HG03097 (cell line): ENCODE data around the gene USP3.

Experiments used
- ATAC-seq: cut with Tn5 transposase; IDR thresholded peaks from one replicate; pipeline ENCODE4 v1.9.1; 2021; ENCODE audit not compliant: unreplicated experiment, low FRiP score

The USP3 gene

GRCh38 chr15:63634154-63634553 lies 129.8 kb downstream of the USP3 start:
- ATAC-seq = no peak

DNA sequence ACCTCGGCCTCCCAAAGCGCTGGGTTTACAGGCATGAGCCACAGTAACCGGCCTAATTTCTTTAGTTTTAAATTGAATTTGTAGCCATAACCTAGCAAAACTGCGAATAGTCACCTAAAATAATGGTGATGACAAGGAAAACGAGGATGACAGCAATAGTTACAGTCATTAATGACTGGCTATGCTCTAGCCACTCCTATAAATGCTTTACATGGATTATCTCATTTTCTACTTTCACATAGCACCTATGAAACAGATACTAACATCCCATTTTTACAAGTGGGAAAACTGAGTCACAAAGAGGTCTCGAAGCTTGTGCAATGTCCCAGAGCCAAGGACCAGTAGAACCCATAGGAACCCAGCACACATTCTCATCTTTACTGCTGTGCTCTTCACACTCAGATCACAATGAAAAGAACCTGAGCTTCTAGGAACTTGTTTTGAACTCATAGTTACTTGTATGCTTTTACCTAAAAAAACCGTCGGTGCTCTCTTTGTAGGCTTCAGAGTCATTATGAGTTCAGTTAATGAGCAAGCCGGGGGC lies 132.2 kb downstream of the USP3 start:
- no peak for ATAC-seq

DNA sequence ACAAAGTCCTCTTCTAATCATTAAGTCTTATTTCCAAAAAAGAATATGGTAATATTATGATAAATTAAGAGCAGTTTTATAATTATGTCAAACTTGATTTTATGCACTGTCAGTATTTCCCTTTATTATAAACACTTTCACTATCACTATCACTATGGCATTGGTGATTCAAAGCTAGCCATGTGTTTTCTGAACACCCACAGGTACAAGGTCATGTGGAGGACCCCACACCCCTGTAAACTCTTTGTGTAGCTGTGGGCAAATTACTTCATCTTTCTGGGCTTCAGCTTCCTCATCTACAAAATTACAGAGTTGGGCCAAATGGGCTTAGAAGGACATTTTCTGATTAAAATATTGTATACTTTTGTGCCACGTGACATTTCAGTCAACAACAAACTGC lies 134.4 kb downstream of the USP3 start:
- no peak for ATAC-seq

- ATAC-seq = no peak
These were observed 135.8 kb downstream of the USP3 start for GRCh38 chr15:63640146-63640545.
